Osteocyte (in vitro differentiated cells): ENCODE data around the gene EVC. TPM values are rescaled to one million over a fixed set of nuclear protein-coding genes. Genes with fewer than 3 reads are reported as not detected.

ENCODE experiments used
- DNase-seq: peaks from one replicate; pipeline ENCODE4 v3.0.0; 2021; ENCODE audit warnings: mixed read lengths; ENCODE audit not compliant: unreplicated experiment; ENCODE audit errors: extremely low spot score
- H3K27ac Mint-ChIP-seq: one replicate; pipeline ENCODE4 v1.8.0; 2021; ENCODE audit warnings: mild to moderate bottlenecking, mixed read lengths; ENCODE audit not compliant: unreplicated experiment
- H3K27me3 Mint-ChIP-seq: one replicate; pipeline ENCODE4 v1.8.0; 2021; ENCODE audit warnings: mixed read lengths; ENCODE audit not compliant: unreplicated experiment
- H3K36me3 Mint-ChIP-seq: one replicate; pipeline ENCODE4 v1.8.0; 2021; ENCODE audit warnings: mixed read lengths; ENCODE audit not compliant: unreplicated experiment
- H3K4me1 Mint-ChIP-seq: one replicate; pipeline ENCODE4 v1.8.0; 2021; ENCODE audit warnings: mixed read lengths; ENCODE audit not compliant: unreplicated experiment
- H3K4me3 Mint-ChIP-seq: one replicate; pipeline ENCODE4 v1.8.0; 2021; ENCODE audit warnings: mild to moderate bottlenecking, moderate library complexity, mixed read lengths; ENCODE audit not compliant: unreplicated experiment
- H3K9me3 Mint-ChIP-seq: one replicate; pipeline ENCODE4 v1.8.0; 2021; ENCODE audit warnings: mixed read lengths; ENCODE audit not compliant: unreplicated experiment
- total RNA-seq: library from RNA; stranded (reverse); gene quantifications from 2 replicates; pipeline ENCODE4 v1.2.1, GENCODE V29; 2021
- TF ChIP-seq, protein P1 (sequence below): fragments of 200-600 bp; sonication (generic); IDR thresholded peaks from 2 replicates; pipeline ENCODE4 v1.5.0; 2021; ENCODE audit warnings: antibody characterized with exemption, mild to moderate bottlenecking, moderate library complexity

EVC gene
- total RNA-seq, 1 donor from 2014 or later = 41.6 TPM

DNA sequence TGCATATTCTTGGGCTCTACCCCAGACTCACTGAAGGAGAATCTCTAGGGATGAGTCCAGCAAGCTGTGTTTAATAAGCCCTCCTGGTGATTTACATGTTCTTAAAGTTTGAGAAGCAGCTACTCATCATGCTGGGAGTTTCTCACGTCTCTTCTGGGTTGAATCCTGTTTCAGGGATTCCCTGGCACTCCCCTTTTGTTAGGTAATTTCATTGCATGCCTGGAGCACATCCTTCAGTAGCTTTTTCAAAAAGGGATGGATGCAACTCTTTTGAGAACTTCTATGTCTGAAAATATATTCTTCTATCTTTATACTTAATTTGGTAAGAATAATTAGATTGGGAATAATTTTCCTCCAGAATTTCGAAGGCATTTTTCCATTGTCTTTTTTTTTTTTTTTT is 4.4 kb downstream of the EVC start:
- H3K4me3 Mint-ChIP-seq = no peak overlapping the region
- H3K27me3 Mint-ChIP-seq = no peaks in the 10 kb centered on the region
- peaks cover 29% of the 10 kb centered on the region for H3K36me3 Mint-ChIP-seq
- no peak for DNase-seq
- peaks cover 6% of the 10 kb centered on the region for H3K9me3 Mint-ChIP-seq
- H3K27ac Mint-ChIP-seq = no peak overlapping the region
- H3K4me1 Mint-ChIP-seq = peaks cover 31% of the 10 kb centered on the region
- TF ChIP-seq, protein P1, sequence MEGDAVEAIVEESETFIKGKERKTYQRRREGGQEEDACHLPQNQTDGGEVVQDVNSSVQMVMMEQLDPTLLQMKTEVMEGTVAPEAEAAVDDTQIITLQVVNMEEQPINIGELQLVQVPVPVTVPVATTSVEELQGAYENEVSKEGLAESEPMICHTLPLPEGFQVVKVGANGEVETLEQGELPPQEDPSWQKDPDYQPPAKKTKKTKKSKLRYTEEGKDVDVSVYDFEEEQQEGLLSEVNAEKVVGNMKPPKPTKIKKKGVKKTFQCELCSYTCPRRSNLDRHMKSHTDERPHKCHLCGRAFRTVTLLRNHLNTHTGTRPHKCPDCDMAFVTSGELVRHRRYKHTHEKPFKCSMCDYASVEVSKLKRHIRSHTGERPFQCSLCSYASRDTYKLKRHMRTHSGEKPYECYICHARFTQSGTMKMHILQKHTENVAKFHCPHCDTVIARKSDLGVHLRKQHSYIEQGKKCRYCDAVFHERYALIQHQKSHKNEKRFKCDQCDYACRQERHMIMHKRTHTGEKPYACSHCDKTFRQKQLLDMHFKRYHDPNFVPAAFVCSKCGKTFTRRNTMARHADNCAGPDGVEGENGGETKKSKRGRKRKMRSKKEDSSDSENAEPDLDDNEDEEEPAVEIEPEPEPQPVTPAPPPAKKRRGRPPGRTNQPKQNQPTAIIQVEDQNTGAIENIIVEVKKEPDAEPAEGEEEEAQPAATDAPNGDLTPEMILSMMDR = no peak

DNA sequence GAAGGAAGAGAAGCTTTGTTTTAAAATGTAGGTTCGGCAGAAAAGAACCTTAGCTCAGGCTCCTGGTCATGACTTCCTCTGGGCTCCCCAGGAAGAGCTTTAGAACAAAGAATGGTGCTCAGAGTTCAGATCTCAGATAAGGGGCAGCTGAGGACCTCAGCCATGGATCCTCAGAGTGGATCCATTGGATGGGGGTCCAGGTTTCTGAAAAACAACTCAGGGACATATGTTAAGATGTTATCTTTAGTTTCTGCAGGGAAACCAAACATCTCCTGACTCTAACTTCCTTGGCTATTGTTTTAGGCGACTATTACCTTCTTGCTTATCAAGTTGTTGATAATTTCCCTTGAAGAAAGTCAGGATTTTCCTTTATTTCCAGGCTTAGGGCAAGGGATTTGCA is 5.4 kb downstream of the EVC start:
- TF ChIP-seq, protein P1 = no peak
- H3K4me3 Mint-ChIP-seq = no peak overlapping the region
- H3K27me3 Mint-ChIP-seq = no peaks in the 10 kb centered on the region
- peaks cover 29% of the 10 kb centered on the region for H3K36me3 Mint-ChIP-seq
- H3K9me3 Mint-ChIP-seq = peaks cover 6% of the 10 kb centered on the region
- peaks cover 25% of the 10 kb centered on the region for H3K4me1 Mint-ChIP-seq
- H3K27ac Mint-ChIP-seq = no peak overlapping the region
- DNase-seq = no peak

DNA sequence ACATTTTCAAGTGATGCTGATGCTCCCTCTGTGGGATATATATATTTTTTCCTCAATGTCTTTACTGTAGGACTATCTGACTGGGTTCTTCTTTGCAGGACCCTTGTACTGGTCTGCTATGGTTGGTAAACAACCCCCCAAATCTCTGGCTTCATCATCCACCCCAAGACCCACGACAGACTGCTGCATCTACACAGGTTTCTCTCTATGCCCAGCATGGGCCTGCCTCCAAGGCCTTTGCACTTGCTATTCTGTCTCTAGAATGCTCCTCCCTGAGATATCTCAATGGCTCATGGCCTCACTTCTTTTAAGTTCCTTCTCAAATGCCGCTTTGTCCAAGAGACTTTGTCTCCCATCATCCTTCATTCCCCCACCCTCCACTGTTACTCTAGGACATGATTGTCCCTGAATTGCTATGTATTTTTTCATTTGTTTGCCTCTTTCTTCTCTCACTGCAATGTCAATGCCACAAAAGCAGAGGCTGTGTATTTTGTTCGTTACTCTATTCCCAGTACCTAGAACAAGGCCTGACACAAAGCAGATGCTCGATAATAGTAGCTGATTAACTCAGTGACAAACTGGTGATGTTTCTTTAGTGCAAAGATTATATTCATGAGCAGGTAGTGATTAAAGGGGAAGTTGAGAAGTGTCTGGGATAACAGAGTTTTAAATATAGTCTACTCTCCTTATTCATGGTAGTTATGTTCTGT is 6.6 kb downstream of the EVC start:
- peaks cover 22% of the 10 kb centered on the region for H3K4me1 Mint-ChIP-seq
- peaks cover 27% of the 10 kb centered on the region for H3K36me3 Mint-ChIP-seq

DNA sequence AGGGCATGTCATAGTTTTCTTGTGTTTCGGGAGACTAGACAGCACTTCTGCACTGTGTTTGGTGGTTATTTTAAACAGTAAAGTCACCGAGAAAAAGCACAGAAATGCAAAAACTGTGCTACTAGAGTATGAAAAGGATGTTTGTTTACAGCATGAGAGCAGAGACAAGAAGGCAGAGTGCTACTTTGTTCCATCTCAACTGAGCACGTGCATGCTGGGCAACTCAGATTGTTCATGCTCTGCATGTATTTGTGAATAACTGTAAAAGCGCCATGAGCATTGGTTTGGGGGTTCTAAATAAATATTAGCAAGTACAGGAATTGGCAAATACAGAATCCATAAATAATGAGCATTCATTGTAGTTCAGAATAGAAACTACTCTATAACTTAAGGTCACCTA is 7.4 kb downstream of the EVC start:
- TF ChIP-seq, protein P1 = no peak
- H3K27ac Mint-ChIP-seq = no peak overlapping the region
- H3K36me3 Mint-ChIP-seq = peaks cover 28% of the 10 kb centered on the region
- H3K9me3 Mint-ChIP-seq = peaks cover 6% of the 10 kb centered on the region
- DNase-seq = no peak
- H3K4me3 Mint-ChIP-seq = no peak overlapping the region
- H3K27me3 Mint-ChIP-seq = no peaks in the 10 kb centered on the region
- peaks cover 21% of the 10 kb centered on the region for H3K4me1 Mint-ChIP-seq

More for the DNA sequence above, 6.6 kb downstream of the EVC start:
- H3K4me3 Mint-ChIP-seq = no peak overlapping the region
- no peaks in the 10 kb centered on the region for H3K27me3 Mint-ChIP-seq
- TF ChIP-seq, protein P1 = no peak
- DNase-seq = no peak
- peaks cover 6% of the 10 kb centered on the region for H3K9me3 Mint-ChIP-seq
- H3K27ac Mint-ChIP-seq = no peak overlapping the region

DNA sequence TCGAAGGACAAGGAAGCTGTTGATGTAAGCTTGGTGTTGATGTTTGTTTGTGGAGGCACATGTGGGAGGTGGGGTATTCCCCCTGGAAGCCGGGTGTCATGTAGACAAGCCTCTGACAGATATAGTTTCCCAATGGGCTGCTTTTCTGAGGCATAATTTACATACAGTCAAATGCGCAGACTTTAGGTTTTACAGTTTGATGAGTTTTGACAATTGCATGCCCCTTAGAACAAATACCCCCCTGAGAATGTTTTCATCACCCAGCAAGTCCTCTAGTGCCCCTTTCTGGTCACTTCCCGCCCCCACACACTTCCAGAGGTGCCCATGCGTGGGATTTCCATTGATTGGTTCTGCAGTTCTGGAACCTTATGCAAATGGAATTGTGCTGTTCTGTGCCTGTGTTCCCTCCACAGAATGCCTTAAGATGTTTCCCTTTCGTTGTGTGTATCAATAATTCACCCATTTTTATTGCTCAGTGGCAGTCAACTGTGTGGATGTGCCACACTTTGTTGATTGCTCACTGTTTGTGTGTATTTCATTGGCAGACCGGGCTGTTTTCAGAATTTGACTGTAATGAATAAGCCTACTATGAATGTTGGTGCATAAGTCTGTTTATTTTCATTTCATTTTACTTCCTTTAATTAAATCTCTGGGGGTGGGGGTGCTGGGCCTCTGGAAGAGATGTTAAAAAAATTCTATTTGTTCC is 8.5 kb downstream of the EVC start:
- Mint-ChIP-seq H3K4me1 (peaks cover 18% of the 10 kb centered on the region), H3K27me3 (no peaks in the 10 kb centered on the region), H3K4me3 (no peak overlapping the region), H3K9me3 (peaks cover 6% of the 10 kb centered on the region), H3K27ac (no peak overlapping the region), H3K36me3 (peaks cover 34% of the 10 kb centered on the region)
- no peak for DNase-seq
- TF ChIP-seq, protein P1 = no peak
